HepG2 (cell line): ENCODE measurements around the gene PDZD7. TPM values are rescaled to one million over a fixed set of nuclear protein-coding genes. Genes with fewer than 3 reads are reported as not detected.

ENCODE experiments used
- CENPT ChIP-seq: sonication (generic); formaldehyde crosslinking; IDR thresholded peaks from 2 replicates; pipeline ENCODE4 v1.8.0; 2022; ENCODE audit warnings: low read depth, mild to moderate bottlenecking, moderate library complexity, missing genetic modification reagents
- DDIT3 ChIP-seq: sonication (generic); formaldehyde crosslinking; IDR thresholded peaks from 2 replicates; pipeline ENCODE4 v1.4.0; 2020; ENCODE audit warnings: mild to moderate bottlenecking, missing genetic modification reagents
- EED ChIP-seq: sonication (generic); formaldehyde crosslinking; IDR thresholded peaks from 2 replicates; pipeline ENCODE4 v1.5.0; 2020; ENCODE audit warnings: mild to moderate bottlenecking, missing genetic modification reagents
- GZF1 ChIP-seq: sonication (generic); formaldehyde crosslinking; IDR thresholded peaks from 2 replicates; pipeline ENCODE4 v1.5.1; 2020; ENCODE audit warnings: mild to moderate bottlenecking, missing genetic modification reagents
- HDAC2 ChIP-seq: sonication (generic); formaldehyde crosslinking; IDR thresholded peaks from 2 replicates; pipeline ENCODE4 v1.4.0; 2020; ENCODE audit warnings: missing genetic modification reagents
- KDM5B ChIP-seq: sonication (generic); formaldehyde crosslinking; IDR thresholded peaks from 2 replicates; pipeline ENCODE4 v1.4.0; 2020; ENCODE audit warnings: missing genetic modification reagents, mild to moderate bottlenecking, borderline replicate concordance
- KLF6 ChIP-seq: IDR thresholded peaks from 2 replicates; pipeline ENCODE4 v1.8.0; 2016; ENCODE audit warnings: missing biosample characterization, missing genetic modification reagents
- MEIS2 ChIP-seq: sonication (generic); formaldehyde crosslinking; IDR thresholded peaks from 2 replicates; pipeline ENCODE4 v1.9.0; 2021; ENCODE audit warnings: mild to moderate bottlenecking, missing genetic modification reagents
- NONO ChIP-seq, 2 experiments: fragments of 450-650 bp in 1 of 2; sonication (generic) in 1 of 2; formaldehyde crosslinking in 1 of 2; IDR thresholded peaks in 1 of 2; conservative IDR thresholded peaks in 1 of 2; 2 replicates each; pipeline versions ENCODE4 v1.6.1 to v1.8.0; 2017 to 2022; ENCODE audit warnings: mild to moderate bottlenecking in 1 of 2, missing genetic modification reagents in 1 of 2, moderate library complexity in 1 of 2
- POGK ChIP-seq: sonication (generic); formaldehyde crosslinking; conservative IDR thresholded peaks from 2 replicates; pipeline ENCODE4 v1.8.0; 2022; ENCODE audit warnings: mild to moderate bottlenecking, moderate library complexity, missing genetic modification reagents
- RNF219 ChIP-seq: sonication (generic); formaldehyde crosslinking; IDR thresholded peaks from 2 replicates; pipeline ENCODE4 v1.5.0; 2020; ENCODE audit warnings: mild to moderate bottlenecking, missing genetic modification reagents
- TARDBP ChIP-seq: sonication (generic); formaldehyde crosslinking; IDR thresholded peaks from 2 replicates; pipeline ENCODE4 v1.8.0; 2022; ENCODE audit warnings: mild to moderate bottlenecking, missing genetic modification reagents
- TFDP2 ChIP-seq: sonication (generic); formaldehyde crosslinking; IDR thresholded peaks from 2 replicates; pipeline ENCODE4 v1.4.0; 2020; ENCODE audit warnings: missing genetic modification reagents
- THAP11 ChIP-seq: IDR thresholded peaks from 2 replicates; pipeline ENCODE4 v1.6.1; 2016; ENCODE audit warnings: missing biosample characterization, missing genetic modification reagents
- UBTF ChIP-seq: sonication (generic); formaldehyde crosslinking; IDR thresholded peaks from 2 replicates; pipeline ENCODE4 v1.4.0; 2020; ENCODE audit warnings: mild to moderate bottlenecking, missing genetic modification reagents
- ZNF12 ChIP-seq: sonication (generic); formaldehyde crosslinking; IDR thresholded peaks from 2 replicates; pipeline ENCODE4 v1.5.0; 2020; ENCODE audit warnings: missing genetic modification reagents
- ZNF292 ChIP-seq: sonication (generic); formaldehyde crosslinking; IDR thresholded peaks from 2 replicates; pipeline ENCODE4 v1.8.1; 2022; ENCODE audit warnings: mild to moderate bottlenecking, low read depth, missing genetic modification reagents, borderline replicate concordance
- ZNF569 ChIP-seq: sonication (generic); formaldehyde crosslinking; IDR thresholded peaks from 2 replicates; pipeline ENCODE4 v1.5.0; 2020; ENCODE audit warnings: mild to moderate bottlenecking, missing genetic modification reagents, moderate library complexity, borderline replicate concordance
- ZNF576 ChIP-seq: sonication (generic); formaldehyde crosslinking; IDR thresholded peaks from 2 replicates; pipeline ENCODE4 v1.4.0; 2020; ENCODE audit warnings: mild to moderate bottlenecking, missing genetic modification reagents
- ZSCAN29 ChIP-seq: sonication (generic); formaldehyde crosslinking; conservative IDR thresholded peaks from 2 replicates; pipeline ENCODE4 v1.4.0; 2020; ENCODE audit warnings: mild to moderate bottlenecking, missing genetic modification reagents
- polyA plus RNA-seq, 8 experiments: library from polyadenylated mRNA; depleted of rRNA in 3 of 8; stranded (reverse) in 7 of 8; unstranded in 1 of 8; fragments of >200 nt; fragmentation: Illumina TruSeq in 4 of 8; extraction: Trizol in 4 of 8; gene quantifications; 2 replicates each; pipeline versions ENCODE4 v1.2.1 to v1.2.3, GENCODE V29; 2011 to 2016; ENCODE audit warnings: low read depth in 4 of 8, missing spikeins in 1 of 8, mixed read lengths in 1 of 8; ENCODE audit not compliant: insufficient read depth in 1 of 8
- total RNA-seq, 5 experiments: library from RNA; depleted of rRNA; stranded (reverse); fragments of >200 nt; fragmentation: Illumina TruSeq; extraction: Trizol; gene quantifications; 2 replicates each; pipeline ENCODE4 v1.2.3, GENCODE V29; 2016; ENCODE audit warnings: low read depth in 1 of 5

Gene PDZD7
- total and polyA plus RNA-seq, 2 of the 13 experiments (the other 11 are each of a cell fraction or from before 2014, with no cell fraction given), result 0.58 to 0.73 TPM

- TF ChIP-seq CENPT (CRISPR knock-in tag) (no peak), TARDBP (CRISPR knock-in tag) (peak; percentile 76), TFDP2 (CRISPR knock-in tag) (peak; percentile 49; the same call in 1 of the 2 replicates), ZSCAN29 (CRISPR knock-in tag) (peak; percentile 97), KLF6 (no peak), NONO (IDR thresholded peaks at IDR 0.05) (no peak), NONO (CRISPR knock-in tag; conservative IDR thresholded peaks at IDR 0.05) (0 out of 2 replicates have a peak, but pooled peaks have one; percentile 62), EED (CRISPR knock-in tag) (peak; percentile 69; the same call in 1 of the 2 replicates), MEIS2 (CRISPR knock-in tag) (no peak; the same call in 1 of the 2 replicates), THAP11 (CRISPR knock-in tag) (peak; percentile 46; the same call in 1 of the 2 replicates), UBTF (CRISPR knock-in tag) (peak; percentile 97), KDM5B (CRISPR knock-in tag) (peak; percentile 84), ZNF12 (peak; percentile 79), ZNF292 (CRISPR knock-in tag) (peak; percentile 94), POGK (CRISPR knock-in tag) (peak; percentile 79), HDAC2 (CRISPR knock-in tag) (peak; percentile 62), ZNF576 (CRISPR knock-in tag) (peak; percentile 36; the same call in 1 of the 2 replicates), DDIT3 (CRISPR knock-in tag) (no peak), ZNF569 (0 out of 2 replicates have a peak, but pooled peaks have one; percentile 51), RNF219 (CRISPR knock-in tag) (no peak), GZF1 (CRISPR knock-in tag) (0 out of 2 replicates have a peak, but pooled peaks have one; percentile 38)
Measured at GRCh38 chr10:101018600-101019439, 12.1 kb downstream of the PDZD7 start (continued).
